ENCODE data around the gene EMP2.

GRCh38 chr16:10612649-10613179, 32.3 kb upstream of the EMP2 start:
- TF ChIP-seq, protein P1, sequence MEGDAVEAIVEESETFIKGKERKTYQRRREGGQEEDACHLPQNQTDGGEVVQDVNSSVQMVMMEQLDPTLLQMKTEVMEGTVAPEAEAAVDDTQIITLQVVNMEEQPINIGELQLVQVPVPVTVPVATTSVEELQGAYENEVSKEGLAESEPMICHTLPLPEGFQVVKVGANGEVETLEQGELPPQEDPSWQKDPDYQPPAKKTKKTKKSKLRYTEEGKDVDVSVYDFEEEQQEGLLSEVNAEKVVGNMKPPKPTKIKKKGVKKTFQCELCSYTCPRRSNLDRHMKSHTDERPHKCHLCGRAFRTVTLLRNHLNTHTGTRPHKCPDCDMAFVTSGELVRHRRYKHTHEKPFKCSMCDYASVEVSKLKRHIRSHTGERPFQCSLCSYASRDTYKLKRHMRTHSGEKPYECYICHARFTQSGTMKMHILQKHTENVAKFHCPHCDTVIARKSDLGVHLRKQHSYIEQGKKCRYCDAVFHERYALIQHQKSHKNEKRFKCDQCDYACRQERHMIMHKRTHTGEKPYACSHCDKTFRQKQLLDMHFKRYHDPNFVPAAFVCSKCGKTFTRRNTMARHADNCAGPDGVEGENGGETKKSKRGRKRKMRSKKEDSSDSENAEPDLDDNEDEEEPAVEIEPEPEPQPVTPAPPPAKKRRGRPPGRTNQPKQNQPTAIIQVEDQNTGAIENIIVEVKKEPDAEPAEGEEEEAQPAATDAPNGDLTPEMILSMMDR (IDR thresholded peaks at IDR 0.05), result no peak
- TF ChIP-seq EP300 (IDR thresholded peaks at IDR 0.05) (no peak), POLR2AphosphoS5 (IDR thresholded peaks at IDR 0.05) (no peak)
